22Rv1 (cell line): ENCODE measurements around the gene TF.

ENCODE experiments used
- H3K27ac ChIP-seq: fragments of 450-650 bp; 2 replicates; pipeline ENCODE4 v1.5.1; 2017
- CTCF ChIP-seq: fragments of 450-650 bp; IDR thresholded peaks from 2 replicates; pipeline ENCODE4 v1.5.1; 2017; ENCODE audit warnings: mild to moderate bottlenecking
- ZFX ChIP-seq: fragments of 450-650 bp; IDR thresholded peaks from 2 replicates; pipeline ENCODE4 v1.6.1; 2017; ENCODE audit warnings: antibody characterized with exemption, borderline replicate concordance

TF gene

DNA sequence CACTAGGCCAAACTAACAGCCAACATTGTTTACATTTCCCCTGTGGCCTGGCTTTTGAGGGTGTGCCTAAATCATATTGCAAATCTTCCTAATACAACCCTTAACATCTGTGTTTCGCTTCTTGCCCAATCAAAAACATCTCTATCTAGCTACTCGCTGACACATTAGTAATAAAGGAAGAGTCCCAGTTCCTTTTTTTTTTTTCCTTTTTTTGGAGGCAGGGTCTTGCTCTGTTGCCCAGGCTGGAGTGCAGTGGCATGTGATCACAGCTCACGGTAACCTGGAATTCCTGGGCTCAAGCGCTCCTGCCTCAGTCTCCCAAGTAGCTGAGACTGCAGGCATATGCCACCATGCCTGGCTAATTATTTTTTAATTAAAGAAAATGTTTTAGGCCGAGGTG lies 57.3 kb downstream of the TF start:
- no peak overlapping the region for H3K27ac ChIP-seq
- TF ChIP-seq CTCF, result no peak

DNA sequence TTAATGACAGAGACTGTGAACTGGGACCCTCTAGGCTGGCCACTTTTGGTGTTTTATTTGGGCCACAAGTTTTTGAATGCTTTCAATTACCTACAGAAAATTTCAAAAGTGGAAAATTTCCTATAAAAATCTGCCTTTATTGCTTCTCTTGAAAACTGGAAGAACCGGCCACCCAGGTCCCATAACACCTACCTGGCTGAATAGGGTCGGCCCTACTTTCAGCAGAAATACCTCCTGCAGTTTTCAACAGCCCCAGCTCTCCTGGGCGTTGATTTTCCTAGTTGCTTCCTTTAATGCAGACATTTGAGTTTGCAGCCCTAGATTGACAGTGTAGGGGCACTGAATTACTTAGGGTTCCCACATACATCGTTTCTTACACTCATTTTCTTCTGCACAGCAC lies 58.7 kb downstream of the TF start:
- H3K27ac ChIP-seq, result no peak overlapping the region

GRCh38 chr3:133805384-133805701 lies 59.1 kb downstream of the TF start:
- H3K27ac ChIP-seq, result no peak overlapping the region
- TF ChIP-seq ZFX (no peak), CTCF (no peak)

More for the DNA sequence above, 58.7 kb downstream of the TF start:
- TF ChIP-seq CTCF (no peak), ZFX (no peak)

GRCh38 chr3:133805702-133806475 lies 59.7 kb downstream of the TF start, which contains the start of gene SRPRB:
Gene SRPRB (plus strand): TSS chr3:133805815. CDS start chr3:133805849, 34 bp downstream.
- H3K27ac ChIP-seq, result peak within 1 kb of the TSS; percentile 58
- no peak for TF ChIP-seq CTCF
- no peak for TF ChIP-seq ZFX

DNA sequence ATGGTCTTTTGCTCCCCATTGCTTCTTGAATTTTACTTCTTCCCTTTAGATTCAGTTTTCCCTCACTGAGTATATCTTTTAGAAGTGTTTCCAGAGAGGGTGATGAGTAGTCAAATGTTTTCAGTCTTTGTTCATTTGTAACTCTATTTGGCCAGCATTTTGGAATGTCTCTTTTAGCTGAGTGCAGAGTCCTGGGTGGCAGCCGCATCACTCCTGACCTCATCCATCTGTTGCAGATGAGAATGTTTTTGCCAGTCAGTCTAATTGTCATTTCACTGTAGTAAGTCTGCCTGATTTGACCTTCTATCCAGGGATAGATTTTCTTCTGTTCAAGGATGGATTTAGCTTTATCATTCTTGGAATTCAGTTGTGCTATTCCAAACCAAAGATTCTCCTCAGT lies 66.7 kb downstream of the TF start:
- TF ChIP-seq ZFX (no peak), CTCF (no peak)
- H3K27ac ChIP-seq, result no peak overlapping the region

- H3K27ac ChIP-seq, result no peak overlapping the region
- no peak for TF ChIP-seq ZFX
- TF ChIP-seq CTCF, result no peak
These were observed 69.2 kb downstream of the TF start for GRCh38 chr3:133815386-133815785.

GRCh38 chr3:133820129-133820528 lies 73.9 kb downstream of the TF start:
- TF ChIP-seq CTCF, result no peak
- no peak for TF ChIP-seq ZFX
- no peak overlapping the region for H3K27ac ChIP-seq
